PC-9 (cell line): Measurements from ENCODE around the gene ZFP57.

Experiments
- EZH2 ChIP-seq: fragments of 200-600 bp; sonication (generic); IDR thresholded peaks from 2 replicates; pipeline ENCODE4 v1.8.0; 2017; ENCODE audit warnings: antibody characterized with exemption, low read depth
- TF ChIP-seq, protein P1 (sequence below): fragments of 200-600 bp; sonication (generic); conservative IDR thresholded peaks from 2 replicates; pipeline ENCODE4 v1.6.1; 2017; ENCODE audit warnings: mixed run types, antibody characterized with exemption, mild to moderate bottlenecking, moderate library complexity

DNA sequence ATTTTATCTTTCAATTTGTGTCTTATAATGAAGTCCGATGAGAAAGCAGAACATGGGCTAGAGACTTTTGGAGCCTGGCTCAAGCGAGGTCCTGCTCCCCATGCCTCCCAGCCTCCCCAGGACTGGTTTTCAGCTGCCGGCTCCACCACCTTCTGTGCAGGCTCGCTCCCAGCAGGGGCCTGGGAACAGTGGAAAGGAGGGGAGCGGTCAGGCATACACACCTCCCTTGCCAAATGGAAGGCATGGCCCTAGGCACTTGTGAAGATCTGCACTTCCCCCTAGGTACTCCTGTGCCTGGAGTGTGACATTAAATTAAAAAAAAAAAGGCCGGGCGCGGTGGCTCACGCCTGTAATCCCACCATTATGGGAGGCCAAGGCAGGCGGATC lies 28.8 kb downstream of the ZFP57 start:
- TF ChIP-seq, protein P1, sequence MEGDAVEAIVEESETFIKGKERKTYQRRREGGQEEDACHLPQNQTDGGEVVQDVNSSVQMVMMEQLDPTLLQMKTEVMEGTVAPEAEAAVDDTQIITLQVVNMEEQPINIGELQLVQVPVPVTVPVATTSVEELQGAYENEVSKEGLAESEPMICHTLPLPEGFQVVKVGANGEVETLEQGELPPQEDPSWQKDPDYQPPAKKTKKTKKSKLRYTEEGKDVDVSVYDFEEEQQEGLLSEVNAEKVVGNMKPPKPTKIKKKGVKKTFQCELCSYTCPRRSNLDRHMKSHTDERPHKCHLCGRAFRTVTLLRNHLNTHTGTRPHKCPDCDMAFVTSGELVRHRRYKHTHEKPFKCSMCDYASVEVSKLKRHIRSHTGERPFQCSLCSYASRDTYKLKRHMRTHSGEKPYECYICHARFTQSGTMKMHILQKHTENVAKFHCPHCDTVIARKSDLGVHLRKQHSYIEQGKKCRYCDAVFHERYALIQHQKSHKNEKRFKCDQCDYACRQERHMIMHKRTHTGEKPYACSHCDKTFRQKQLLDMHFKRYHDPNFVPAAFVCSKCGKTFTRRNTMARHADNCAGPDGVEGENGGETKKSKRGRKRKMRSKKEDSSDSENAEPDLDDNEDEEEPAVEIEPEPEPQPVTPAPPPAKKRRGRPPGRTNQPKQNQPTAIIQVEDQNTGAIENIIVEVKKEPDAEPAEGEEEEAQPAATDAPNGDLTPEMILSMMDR: no peak
- no peak for TF ChIP-seq EZH2
